ENCODE data around the gene NR2E1. TPM values are rescaled to one million over a fixed set of nuclear protein-coding genes. Genes with fewer than 3 reads are reported as not detected.

NR2E1 gene
- total RNA-seq, result not detected in 2 replicates
- polyA plus RNA-seq (2012), result not detected

DNA sequence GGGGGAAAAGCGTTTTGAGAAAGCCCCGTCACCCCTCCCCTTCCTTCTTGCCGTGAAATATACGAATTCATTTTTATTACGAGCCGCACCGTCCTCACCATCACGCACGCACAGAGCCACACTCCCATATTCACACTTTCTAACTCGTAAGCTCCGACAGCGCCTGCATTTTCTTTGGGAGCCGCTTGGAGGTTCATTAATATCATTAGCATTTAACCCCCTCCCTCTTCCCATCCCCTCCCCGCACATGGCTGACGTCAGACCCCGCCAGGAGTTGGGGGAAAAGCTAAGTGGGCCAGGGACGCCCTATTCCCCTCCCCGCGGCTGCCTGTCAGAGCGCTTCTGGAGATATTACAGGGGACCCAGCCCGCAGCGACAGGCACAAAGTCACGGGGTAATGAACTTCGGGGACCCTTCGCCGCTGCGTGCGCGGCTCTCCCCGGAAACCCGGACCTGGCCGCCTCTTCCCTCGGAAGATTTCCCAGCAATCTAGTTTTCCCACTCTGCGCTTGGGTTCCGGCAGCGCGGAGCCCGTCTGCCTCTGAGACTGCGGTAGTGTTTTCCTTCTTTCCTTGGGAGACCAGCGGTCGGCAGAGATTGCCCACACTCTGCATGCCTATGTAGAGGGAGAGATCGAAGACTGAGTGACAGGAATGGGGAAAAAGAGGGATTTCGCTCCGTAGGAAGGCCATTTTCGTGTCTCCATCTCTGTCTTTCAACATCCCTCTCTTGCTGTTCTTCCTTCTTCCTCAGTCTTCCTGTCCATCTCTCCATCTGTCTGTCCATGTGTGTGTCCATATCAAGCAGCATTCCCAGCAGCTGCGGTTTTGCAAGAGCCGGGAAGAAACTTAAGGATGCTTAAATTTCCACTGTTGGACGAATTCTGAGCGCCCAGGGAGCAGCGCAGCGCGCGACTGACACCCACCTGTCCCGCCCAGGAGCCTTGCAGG lies at the start of gene NR2E1:
TSS of gene NR2E1 (plus strand) at position 309 of the 950 bp plus-strand sequence. CDS start 744 bp downstream, outside the sequence.
- DNase-seq (ENCODE audit: low read depth), result peak; percentile 24

DNA sequence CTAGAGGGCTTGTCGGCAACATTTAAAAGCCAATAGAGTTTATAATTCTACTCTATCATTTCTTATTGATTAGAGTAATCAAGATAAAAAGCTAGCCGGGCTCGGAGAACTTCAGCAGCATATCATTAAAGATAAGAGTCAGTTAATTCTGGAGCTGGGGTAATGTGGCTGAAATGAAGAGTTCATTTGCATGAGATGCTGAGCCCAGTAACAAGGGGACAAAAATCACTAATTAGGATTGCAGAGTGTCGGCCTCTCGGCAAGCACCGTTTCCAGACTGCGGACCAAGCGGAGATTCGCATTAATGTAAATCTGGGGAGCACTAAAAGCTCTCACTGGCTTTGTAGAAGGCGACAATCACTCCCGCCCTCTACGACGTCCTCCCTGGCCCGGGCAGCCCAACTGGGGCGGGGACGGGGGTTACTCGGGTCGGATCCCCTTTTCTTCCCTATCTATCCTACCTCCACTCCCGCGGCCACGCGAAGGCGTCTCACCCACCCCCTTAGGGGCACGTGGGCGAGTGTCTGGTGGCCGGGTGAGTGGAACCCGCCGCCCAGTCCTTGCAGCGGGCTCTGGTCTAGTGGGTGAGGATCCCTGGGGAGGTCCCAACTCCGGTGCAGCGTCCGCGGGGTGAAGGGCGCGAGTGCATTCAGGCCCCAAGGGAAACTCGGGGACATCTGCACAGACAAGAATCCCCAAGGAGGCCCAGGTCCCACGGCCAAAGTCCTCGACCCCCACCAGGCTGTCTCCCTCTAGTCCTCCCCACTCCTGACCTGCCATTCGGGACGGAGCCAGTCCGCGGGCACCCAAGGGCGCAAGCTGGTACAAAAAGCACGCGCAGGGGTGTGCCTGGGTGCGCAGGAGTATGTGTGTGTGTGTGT lies 49.0 kb upstream of the NR2E1 start:
- DNase-seq (ENCODE audit: low read depth), result no peak

DNA sequence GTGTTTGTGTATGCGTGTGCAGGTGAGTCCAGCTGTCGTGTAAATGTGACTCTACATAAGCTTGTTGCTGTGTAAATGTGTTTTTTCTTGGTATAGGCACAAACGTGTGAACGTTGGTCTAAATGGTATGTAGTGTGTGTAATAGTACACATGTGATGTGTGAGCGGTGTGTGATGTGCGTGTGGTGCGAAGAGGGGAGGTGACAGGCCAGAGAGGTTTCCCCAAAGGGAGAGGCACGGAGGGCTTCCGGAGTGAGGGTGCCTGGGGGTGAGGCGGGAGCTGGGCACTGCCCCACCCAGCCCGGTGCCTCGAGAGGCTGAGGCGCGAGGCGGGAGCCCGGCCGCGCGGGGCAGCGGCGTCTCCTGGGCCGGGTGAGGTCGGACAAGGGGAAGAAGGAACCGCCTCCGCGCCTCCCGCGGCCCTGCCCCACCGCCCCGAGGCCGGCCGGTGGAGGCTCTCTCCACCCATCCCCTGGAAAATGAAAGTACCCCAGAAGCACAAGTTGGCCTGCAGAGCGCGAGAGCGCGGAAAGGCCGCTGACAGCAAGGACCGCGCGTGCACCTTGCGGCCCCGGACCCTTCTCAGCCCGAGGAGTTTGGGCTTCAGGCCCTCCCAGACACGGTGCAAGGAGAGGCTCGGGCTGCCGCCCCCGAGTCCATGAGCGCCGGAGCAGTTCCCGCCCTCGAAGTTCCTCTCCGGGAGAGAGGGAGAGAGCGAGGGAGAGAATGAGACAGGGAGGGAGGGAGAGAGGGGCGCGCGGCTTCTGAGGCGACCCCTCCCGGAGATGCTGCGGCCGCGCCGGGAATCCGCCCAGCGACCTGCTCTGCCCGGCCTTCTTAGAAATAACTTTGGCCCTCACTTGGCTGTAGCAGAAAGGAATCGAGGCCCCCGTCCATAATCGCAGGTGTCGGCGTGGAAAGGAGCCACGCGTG lies 48.1 kb upstream of the NR2E1 start:
- peak; percentile 22 for DNase-seq (ENCODE audit: low read depth)

DNA sequence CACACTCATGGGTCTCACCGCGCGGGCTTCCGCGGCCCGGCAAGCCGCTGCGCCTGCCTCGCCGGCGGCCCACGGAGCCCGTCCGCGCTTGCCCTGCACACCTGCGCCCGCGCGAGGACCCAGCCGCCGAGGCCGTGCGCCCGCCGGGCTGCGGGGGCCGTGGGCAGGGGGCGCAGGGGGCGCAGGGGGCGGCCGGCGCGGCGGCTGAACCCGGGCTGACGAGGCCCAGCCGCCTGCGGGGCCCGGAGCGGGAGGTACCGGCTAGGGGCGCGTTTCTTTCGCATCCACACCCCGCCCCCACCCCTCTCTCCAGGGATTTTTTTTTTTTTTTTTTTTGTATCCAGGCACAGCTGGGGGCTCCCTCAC lies 47.5 kb upstream of the NR2E1 start:
- DNase-seq (ENCODE audit: low read depth), result no peak

DNA sequence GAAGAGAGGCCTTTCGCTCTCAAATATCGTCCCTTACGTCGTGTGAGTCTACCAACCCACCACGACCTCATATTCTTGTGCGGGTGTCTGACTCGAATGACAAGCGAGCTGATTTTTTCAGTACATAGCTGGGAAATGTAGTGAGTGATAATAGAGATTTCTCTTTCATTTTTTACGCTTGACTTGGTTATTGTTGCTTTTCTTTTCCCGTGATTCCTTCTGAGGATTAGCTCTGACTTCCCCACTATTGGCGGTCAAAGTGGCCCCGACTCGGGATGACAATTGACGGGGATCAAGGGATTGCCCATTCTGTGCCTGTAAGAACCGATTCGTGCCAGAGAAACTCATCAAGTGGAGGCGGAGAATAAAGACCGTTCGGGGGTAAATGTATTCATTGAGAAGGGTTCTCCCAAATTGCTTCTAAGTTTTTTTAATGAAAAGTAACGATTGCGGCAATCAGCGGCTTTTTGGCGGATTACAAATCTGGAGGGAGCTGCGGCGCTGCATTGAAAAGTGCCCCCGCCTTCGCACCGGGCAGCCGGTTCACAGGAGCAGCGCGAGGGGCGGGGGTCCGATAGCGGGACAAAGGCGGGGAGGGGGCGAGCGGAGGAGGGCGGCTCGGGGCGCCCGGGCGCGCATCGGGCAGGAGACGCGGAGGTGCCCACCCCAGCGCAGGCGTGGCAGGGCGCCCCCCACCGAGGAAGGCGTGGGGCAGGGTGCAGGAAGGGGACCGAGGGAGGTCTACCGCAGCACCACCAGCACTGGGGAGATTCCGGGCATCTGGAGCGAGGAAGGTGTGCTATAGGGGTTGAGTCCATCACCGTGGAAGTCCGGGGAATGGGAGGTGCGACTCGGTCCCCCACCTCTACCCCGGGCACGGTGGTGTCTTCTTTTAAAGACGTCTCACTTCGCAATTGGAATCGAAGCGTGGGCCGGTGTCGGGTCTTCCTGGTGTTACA lies 46.7 kb upstream of the NR2E1 start:
- no peak for DNase-seq (ENCODE audit: low read depth)

DNA sequence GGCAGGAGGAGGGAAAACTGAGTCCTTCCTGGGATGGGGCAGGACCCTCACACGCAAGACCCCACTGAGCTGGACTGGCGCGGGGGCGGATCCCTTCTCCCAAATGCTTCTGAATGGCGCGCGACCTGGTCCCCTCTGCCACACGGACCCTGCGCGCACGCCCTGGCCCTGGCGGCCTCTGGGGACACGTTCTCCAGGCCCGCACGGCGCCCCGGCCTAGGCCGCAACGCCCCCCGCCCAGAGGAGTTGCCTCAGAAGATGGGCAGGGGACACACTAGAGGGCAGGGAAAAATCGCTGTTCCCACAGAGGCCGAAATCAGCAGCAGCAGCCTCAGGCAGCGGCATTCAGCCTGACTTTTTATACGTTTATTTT lies 46.1 kb upstream of the NR2E1 start:
- no peak for DNase-seq (ENCODE audit: low read depth)

DNA sequence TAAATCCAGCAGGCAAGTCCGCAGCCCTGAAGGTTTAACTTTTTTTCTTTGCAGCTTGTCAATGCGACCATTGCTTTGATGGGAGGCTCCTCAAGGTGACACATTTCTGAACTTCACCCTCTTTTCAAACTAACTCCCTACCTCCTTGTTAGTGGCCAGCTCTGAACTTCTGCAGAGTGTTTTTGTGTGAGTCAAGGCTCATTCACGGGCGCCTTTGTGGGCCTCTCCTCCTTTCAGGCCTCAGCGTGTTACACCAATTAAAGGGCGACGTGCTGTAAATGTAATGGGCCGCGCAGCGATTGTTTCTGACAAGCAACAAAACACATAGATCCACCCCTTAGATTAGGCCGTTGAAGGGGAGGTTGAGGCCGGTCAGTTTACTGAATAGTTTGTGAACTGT lies 45.5 kb upstream of the NR2E1 start:
- no peak for DNase-seq (ENCODE audit: low read depth)

DNA sequence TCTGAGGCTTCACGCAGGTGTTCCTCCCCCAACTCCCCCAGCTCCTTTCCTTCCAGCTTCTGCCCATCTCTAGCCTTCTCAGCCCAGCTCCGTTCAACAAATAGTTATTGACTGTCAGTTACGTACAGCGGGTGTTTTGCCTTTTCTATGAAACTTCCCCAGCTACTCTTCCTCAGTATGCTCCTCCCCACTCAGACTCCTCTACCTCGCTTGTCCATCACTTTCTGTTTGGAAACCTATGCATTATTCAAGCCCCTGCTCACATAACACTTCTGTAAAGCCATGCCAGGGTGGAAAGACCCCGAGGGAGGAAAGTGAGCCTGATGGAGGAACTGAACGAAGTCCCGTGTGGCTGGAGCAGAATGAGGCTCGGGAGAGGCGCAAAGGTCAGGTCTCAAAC lies 44.2 kb upstream of the NR2E1 start:
- DNase-seq (ENCODE audit: low read depth), result no peak

DNA sequence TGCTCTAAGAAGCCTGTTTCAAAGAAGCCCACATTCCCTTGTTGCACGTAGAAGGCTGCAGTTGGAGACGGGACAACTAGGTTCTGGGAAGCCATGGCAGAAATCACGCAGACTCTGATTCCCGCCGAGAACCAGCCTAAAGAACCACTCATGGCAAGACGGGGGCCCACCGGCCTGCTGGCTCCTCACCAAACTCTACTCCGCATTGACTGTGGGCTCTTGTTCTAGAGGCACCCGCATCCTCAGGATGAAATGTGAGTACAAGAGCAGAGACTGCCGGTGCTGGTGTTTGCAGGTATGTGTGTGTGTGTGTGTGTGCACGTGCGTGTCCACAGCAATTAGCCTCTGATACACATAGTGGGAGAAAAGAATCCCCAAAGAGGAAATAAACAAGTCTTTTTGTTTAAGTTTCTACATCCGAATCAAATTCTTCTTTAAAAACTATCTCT lies 42.3 kb upstream of the NR2E1 start:
- no peak for DNase-seq (ENCODE audit: low read depth)

DNA sequence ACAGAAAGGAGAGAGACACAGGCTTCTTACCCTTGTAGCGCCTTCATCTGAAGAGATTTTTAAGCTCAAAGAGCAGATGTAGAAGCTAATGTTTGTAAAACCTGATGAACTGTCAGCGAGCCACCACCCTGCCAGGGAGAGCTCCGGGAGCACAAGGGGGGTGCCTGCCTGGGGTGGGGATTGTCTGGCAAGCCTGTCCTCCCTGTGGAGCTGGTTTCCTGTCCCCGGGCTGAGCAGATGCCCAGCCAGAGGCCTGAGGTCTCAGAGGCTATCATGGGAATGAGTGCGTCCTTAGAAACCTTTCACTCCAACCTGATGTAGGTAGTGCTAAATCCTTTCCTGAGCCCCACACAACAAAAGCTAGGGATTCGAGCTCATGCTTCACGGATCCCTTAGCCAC lies 41.9 kb upstream of the NR2E1 start:
- DNase-seq (ENCODE audit: low read depth), result no peak

DNA sequence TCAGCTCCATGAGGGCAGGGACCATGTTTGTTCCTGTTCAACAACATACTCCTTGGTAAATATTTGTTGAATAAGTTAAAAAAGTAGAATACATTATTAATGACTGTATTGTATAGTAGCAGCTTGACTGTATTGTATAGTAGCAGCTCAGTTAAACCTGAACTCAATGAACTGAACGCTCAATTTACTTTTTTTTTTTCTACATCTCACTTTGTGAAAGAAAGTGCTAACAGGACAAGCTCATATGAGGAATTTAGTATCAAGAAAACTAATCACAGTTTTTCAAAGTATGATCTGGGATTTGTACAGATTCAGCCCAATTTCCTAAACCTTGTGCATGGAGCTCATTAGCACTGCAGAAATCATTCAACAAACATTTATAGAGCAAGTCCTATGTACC lies 38.8 kb upstream of the NR2E1 start:
- no peak for DNase-seq (ENCODE audit: low read depth)

DNA sequence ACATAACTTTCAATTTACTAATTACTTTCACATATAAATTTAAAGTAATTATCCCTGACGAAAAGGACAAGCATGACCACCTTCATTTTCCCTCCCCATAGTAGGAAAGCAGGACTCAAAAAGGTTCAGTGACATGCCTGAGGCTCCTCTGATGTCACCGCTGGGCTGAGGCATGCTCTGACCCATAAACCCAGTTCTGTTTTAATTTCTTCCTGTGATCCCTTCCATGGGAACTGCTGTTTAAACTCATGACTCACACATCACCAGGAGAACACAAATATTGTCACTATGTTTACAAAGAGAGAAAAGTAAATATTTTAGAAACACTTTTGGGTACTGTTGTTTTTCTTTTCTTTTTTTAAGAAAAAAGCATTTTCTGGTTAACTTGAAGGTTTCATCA lies 38.0 kb upstream of the NR2E1 start:
- DNase-seq (ENCODE audit: low read depth), result peak; percentile 40

DNA sequence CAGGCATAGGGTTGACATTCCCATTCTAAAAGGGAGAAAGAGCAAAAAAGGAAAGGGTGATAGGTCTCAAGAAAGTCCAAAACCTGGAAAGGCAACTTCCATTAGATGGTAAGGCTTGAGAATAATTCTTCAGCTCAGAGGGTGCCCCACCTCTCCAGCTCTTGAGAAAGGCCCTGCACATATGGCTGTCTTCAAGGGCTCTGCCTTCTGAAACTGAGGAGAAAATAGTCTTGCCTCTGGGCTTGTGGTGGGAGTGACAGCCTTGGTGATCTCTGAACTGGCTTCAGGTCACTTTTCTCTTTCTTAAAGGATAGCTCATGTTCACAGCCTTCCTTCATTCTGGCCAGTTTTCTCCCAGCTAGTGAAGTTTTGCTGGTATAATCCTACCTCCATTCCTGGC lies 35.6 kb upstream of the NR2E1 start:
- no peak for DNase-seq (ENCODE audit: low read depth)

DNA sequence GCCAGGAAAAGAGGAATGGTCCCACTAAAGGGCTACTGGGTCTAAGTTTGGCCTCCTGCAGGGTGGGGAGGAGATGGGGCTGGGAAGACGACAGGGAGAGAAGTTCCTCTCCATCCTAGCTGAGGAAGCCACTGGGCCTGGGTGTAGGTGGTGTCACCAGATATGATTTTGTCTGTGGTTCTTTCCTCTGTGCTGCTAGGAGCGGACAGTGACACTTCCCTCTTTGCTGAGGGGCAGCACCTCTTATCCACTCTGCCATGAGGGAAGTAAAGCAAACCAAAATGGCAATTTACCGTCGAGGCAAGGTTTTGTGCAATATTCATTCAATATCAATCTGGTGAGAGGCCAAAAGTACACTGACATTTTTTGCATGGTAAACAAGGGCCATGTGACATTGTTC lies 33.0 kb upstream of the NR2E1 start:
- no peak for DNase-seq (ENCODE audit: low read depth)

DNA sequence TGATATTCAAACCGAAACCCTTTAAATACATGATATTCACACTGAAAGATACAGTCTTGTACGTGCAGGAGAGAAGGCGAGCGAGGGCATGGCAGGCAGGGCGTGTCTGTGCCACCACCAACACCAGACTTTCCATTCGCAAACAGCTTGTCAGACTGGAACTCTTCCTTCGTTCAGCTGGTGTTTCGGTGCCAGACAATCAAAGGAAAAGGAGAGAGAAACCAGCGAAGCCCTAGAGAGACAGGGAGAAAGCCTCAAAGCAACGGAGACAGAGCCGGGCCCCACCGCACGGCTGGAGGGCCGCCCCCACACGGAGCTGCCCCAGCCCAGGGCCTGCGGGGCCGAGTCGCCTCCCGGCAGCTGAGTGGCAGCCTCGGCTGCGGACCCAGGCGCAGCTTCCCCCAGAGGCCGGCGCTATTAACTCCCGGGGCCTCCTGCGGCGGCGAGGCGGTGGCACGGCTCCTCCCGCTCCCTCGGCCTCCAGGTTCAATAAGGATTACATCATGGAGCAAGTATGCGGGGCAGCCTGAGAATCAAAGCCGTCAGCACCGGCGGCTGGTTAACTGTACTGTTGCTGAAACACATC lies 32.1 kb upstream of the NR2E1 start:
- peak; percentile 91 for DNase-seq (ENCODE audit: low read depth)

DNA sequence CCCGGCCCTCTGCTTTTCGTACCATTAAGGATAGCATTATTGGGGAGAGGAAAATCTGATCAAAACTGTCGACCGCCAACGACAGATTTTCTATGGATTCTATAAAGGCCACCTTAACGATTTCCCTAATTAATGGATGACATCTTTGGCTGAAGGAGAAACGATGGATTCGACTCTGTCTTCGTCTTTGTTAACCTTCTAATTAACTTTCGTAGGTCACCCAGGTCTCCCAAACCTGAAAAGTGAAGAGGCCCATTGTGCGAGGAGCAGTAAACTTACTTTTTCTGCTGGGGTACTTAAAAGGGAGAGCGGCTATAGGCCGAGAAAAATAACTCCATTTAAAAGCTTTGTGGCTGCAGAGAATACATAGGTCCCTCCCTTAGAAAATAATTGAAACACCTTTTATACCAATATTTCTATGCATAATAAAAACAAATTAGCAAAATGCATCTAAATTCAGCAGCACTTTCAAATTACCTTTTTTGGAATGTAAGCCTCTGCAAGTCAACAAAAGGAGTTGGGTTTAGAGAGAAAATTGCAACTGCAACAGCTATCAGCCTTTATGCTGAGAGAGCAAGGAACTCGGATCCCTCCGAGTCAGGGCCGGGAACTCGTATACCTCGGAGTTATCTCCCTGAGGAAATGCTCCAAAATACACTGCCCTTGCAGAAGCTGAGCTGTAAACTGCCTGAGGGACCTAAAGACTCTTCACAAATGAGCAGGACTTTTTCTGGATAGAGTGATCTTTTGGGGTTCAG lies 31.4 kb upstream of the NR2E1 start:
- no peak for DNase-seq (ENCODE audit: low read depth)

DNA sequence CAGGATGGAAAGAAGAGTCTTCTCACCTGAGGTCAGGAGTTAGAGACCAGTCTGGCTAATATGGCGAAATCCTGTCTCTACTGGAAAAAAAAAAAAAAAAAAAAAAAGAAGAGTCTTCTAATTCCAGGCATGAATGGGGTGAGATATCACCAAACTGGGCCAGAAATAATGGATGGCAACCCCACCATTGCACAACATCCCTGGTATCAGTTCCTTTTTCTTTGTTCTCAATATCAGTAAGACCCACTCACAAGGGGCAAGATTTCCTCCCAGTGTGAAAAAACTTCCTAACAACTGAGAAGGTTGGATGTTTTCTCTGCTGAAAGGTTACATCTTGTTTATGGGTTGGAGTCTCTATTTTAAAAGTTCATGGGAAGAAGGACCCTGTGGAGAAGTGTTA lies 23.6 kb upstream of the NR2E1 start:
- no peak for DNase-seq (ENCODE audit: low read depth)

DNA sequence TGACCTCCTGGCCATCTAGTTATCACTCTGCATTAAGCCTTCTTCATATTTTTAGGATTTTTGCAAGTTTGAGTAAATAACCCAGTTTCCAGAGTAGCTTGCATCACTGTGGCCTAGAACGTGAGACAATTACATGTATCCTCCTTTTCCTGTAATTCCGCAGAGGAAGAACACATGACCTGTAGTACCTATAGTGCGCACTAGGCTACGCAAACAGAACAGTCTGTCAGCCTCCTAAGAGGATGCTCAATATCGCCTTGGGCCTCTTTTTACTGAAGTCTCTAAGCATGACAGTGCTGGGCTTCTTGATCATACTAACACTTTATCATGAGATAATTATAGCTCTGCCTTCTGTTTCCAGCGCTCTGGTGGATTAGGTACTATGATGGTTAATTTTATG lies 20.2 kb upstream of the NR2E1 start:
- no peak for DNase-seq (ENCODE audit: low read depth)

DNA sequence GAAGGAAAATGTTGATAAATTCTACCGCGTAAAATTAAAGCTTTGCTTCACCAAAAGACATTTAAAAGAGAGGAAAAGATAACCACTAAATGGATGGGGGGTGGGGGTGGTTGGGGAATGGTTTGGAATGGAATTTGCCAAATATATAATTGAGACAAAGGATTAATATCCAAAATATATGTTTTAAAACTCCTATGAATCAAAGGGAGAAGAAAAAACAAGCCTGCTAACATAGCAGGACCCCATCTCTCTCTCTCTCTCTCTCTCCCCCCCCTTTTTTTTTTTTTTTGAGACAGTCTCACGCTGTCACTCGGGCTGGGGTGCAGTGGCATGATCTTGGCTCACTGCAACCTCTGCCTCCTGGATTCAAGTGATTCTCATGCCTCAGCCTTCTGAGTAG lies 13.4 kb upstream of the NR2E1 start:
- no peak for DNase-seq (ENCODE audit: low read depth)
